Endometrial microvascular endothelial cells (primary cell): Measurements from ENCODE around the gene ZNF554. TPM values are rescaled to one million over a fixed set of nuclear protein-coding genes. Genes with fewer than 3 reads are reported as not detected.
"Not testable (repeated sequence)": the region's sequence is repeated elsewhere in the genome, so short reads cannot be mapped to it uniquely, and the experiment has no call there.

ENCODE experiments used
- in situ Hi-C: cut with HindIII; loops from 2 replicates; pipeline ENCODE4 v1.10.0; 2017; ENCODE audit warnings: low sequenced_read_pairs, low pct_unique_long_range_greater_than_20kb; ENCODE audit errors: inconsistent ontology term
- total RNA-seq: library from RNA; depleted of rRNA; stranded (reverse); fragments of >200 nt; gene quantifications from one replicate; pipeline ENCODE4 v1.2.3, GENCODE V29; 2015; ENCODE audit errors: inconsistent ontology term

The ZNF554 gene
- total RNA-seq, 1 donor from 2014 or later: 5.4 TPM

DNA sequence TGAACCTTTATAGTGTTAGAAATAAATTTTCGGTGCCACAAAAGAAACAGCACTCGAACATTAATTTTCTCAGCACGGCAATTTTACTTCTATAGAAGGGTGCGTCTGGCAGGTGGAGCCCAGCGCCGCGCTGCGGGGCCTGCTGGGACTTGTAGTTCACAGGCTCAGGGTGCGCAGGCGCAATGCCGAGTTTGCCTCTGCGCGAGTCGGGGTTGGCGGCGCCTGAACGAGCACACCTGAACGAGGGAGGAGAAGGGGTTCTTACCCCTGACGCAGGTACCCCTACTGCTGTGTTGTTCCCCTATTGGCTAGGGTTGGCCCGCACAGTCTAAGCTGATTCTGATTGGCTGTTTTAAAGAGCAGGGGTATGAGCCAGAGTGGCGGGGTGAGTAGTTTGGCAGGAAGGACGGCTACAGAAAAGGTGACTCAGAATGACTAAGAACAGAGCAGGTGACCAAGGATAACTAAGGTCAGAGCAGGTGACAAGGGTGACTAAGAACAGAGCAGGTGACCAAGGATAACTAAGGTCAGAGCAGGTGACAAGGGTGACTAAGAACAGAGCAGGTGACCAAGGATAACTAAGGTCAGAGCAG is 2.3 kb upstream of the ZNF554 start:
- in situ Hi-C loops: not testable (repeated sequence)

DNA sequence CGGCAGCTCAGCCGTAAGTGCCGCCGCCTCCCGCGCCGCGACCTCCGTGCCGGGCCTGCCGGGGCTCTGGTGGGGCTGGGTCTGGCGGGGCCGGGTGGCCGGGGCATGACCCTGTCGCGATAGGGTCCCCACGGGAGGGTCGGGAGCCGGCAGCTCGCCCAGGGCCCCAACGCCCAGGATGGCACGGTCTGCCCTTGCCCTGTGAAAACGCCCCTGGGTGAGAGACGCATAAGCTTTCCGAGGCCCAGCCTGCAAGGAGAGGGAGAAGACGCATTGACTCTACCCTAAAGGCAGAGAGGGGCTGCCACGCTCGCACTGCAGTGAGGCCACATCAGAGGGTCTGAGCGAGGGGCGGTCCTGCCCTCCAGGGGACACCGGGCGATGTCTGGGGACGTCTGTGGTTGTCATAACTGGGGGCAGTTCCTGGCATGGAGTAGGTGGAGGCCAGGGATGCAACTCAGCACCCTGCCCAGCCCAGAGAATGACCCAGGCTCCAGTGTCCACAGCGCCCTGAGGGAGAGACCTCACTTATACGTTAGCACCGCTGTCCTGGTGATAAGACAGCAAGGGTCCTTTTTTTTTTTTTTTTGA is 539 bp downstream of the ZNF554 start:
- in situ Hi-C loops: no loop called here

DNA sequence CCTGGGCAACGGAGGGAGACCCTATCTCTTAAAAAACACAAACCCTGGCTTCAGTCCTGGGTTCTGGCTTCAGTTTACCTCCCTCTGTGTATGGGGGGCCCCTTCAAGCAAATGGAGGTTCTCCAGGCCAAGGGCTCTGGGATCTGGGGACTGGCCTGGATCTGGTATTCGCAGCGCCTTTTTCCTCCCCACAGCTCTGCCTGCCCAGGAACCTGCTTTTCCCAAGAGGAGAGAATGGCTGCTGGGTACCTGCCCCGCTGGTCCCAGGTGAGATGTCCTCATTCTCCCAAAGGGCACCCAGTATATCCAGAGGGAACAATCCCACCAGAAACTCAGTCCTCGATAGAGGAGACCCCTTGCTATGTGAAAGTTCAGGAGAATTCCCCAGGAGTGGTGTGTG is 3.2 kb downstream of the ZNF554 start:
- in situ Hi-C loops: no loop called here

DNA sequence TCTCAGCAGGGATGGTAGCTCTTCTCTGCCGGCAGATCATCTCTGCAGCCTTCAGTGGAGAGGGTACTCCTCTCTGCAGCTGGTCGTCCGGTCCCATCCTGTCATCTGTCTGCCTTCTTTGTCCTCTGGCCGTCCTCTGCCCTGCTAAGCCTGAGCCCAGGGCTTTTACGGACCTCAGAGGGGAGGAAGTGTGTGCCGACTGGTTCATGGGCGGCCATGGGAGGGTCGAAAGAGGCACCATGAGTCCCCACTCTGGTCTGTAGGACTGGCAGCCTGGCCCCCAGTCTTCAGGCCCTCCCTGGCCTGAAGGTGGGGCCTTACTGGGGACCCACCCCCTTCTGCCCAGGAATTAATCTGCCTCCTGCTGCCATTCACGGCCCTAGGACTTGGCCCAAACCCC is 4.0 kb downstream of the ZNF554 start:
- in situ Hi-C loops: no loop called here

DNA sequence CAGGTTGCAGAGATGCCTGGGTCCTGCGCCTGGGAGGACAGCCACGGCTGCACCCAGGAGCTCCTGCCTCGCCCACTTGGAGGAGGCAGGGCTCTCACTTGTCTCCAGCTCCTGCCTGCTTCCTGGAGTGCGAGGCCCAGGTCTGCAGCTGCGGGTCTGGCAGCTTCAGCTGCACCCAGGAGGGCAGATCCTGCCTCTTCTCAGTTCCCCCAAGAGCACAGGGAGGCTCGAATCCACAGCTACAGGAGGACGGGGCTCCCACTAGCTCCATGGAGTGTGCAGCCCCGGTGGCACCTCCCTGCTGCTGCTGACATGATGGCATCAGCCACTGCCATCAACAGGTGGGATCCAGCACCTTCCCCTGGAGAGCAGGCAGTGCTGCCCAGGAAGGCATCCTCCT is 4.5 kb downstream of the ZNF554 start:
- in situ Hi-C loops: no loop called here

DNA sequence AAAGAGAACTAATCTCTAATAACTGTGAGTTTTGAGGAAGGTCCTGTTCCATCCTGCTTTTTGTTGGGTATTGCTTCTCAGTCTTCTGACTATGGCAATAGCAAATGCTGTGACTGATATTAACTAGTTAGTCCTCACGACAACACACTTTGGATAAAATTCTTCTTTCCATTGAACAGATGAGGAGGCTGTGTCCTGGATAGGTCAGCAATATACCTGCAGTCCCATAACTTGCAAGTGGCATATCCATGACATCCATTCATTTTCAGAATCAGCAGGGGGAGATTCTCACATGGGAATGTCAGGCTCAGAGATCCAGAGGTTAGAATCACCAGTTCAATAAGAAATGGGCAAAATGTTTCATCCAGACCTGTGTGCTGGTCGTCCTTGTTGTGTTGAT is 7.4 kb downstream of the ZNF554 start:
- in situ Hi-C loops: no loop called here

DNA sequence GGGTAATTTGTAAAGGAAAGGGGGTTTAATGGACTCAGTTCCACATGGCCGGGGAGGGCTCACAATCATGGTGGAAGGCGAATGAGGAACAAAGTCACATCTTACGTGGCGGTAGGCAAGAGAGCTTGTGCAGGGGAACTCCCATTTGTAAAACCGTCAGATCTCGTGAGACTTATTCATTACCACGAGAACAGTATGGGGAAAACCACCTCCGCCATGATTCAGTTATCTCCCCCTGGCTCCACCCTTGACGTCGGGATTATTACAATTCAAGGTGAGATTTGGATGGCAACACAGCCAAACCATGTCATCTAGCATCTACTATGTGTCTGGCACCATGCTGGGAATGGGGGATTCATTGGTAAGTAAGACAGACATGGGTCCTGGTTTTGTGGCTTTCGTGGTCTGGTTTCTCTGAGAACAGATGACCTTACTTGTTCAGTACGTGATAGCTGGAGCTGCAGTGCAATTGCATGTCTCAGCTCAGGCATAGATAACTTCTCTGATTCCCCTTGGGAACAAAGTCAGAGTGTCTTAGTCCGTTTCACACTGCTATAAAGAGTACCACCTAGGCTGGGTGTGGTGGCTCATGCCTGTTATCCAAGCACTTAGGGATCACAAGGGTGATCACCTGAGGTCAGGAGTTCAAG is 8.3 kb downstream of the ZNF554 start:
- in situ Hi-C loops: no loop called here

DNA sequence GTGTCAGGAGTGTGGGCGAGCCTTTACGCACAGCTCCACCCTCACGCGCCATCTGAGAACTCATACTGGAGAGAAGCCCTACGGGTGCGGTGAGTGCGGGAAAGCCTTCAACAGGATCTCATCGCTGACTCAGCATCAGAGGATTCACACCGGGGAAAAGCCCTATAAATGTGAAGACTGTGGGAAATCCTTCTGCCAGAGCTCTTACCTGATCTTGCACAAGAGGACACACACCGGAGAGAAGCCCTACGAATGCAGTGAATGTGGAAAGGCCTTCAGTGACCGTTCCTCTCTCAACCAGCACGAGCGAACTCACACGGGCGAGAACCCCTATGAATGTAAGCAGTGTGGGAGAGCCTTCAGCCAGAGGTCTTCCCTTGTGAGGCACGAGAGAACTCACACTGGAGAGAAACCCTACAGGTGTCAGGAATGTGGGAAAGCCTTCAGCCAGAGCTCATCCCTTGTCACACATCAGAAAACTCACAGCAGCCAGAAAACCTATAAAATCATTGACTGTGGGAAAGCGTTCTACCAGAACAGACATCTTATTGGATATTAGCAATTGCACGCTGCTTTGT is 14.7 kb downstream of the ZNF554 start:
- in situ Hi-C loops: no loop called here

DNA sequence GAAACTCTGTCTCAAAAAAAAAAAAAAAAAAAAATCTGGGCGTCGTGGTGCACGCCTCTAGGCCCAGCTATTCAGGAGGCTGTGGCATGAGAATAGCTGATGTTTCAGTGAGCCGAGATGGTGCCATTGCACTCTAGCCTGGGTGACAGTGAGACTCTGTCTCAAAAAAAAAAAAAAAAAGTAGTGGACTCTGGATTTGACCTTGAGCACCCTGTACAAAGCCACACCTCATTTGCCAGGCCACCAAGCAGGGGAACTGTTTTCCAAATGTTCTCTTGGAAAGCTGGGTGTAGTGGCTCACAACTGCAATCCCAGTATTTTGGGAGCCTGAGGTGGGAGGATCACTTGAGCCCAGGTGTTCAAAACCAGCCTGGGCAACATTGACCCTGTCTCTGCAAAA is 17.8 kb downstream of the ZNF554 start:
- in situ Hi-C loops: no loop called here

DNA sequence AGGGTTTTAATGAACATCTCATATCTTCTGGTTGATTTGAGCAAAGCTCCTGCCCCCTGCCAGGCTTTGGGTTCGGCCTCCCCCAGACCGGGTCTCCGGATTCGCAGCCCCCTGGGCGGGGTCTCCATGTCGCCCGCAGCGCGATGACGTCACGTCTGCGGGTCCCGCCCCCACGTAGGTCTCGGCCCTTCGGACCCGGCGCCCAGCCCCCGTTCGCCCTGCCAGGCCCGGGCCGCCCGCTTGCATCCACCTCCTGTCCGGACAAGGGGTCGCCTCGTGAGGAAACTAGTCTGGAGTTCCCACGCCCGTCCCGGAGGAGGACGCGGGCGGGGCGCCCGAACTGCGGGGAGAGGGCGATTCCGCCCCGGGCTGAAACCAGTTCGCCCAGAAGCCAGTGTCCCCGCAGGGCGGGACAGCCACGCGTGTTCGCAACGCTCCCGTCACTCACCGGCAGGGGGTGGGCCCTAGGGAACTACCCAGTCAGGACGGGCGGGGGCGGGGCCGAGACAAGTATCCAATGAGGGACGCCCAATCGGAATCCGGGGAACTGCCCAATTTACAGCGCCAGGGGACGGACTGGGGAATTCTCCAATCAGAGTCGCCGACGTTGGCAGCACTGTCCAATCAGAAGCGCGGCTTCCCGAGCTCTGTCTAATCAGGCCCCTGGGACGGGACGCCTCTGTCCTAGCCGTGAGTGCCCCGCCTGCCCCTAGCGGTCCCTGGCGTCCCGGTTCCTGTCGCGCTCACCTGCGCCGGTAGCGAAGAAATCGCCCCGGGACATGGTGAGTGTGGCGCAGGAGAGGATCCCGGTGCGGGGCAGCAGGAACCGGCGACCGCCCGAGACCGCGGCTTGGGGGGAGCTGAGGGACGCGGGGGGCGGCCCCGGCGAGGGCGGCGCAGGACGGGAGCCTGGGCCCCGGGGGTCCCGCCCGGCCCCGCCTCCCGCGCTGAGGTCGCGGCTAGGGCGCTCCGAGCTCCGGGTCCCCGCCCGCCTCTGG is 21.4 kb downstream of the ZNF554 start, which contains the start of gene ZNF555:
TSS of gene ZNF555 (plus strand) at position 682 of the 998 bp plus-strand sequence. CDS start at position 780, 98 bp downstream.
- in situ Hi-C loops: no loop called here

DNA sequence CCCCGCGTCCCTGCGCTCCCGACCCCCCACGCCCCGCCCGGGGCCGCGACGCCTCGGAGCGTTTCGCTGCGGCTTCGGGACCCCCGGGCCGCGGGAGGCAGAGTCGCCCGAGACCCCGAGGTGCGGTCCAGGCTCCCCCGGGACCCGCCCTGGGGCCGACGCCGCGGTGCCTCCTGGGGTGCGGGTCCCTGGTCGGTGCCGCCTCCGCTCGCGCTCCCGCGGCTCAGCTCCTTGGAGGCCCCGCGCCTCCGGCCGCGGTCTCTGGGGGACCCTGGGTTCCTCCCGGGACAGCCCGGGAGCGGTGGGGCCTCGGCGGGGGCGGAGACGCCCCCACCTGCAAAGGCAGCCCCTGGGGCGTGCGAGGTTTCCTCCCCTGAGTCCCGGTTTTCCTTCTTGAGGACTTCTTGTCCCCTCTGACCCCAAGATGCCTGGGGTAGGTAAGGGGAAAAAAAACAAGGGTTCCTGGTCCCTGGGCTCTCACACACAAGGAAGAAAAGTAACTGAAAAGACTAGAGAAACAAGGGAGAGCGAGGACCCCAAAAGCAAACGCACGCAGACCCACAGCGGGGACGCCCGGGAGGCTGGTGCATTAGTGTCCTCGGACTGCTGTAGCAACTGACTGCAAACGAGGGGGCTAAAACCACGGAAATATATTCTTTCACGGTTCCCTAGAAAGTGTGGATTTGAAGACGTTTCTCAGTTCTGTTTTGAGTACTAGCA is 22.3 kb downstream of the ZNF554 start:
- in situ Hi-C loops: no loop called here

DNA sequence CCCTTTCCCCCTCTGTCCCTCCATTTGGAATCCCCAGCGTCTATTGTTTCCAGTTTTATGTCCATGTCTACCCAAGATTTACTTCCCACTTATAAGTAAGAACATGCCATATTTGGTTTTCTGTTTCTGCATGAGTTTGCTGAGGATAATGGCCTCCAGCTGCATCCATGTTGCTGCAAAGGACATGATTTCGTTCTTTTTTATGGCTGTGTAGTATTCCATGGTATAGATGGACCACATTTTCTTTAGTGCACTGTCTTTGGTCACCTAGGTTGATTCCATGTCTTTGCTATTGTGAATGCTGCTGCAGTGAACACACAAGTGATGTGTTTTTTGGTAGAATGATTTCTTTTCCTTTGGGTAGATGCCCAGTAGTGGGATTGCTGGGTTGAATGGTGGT is 25.4 kb downstream of the ZNF554 start:
- in situ Hi-C loops: no loop called here

DNA sequence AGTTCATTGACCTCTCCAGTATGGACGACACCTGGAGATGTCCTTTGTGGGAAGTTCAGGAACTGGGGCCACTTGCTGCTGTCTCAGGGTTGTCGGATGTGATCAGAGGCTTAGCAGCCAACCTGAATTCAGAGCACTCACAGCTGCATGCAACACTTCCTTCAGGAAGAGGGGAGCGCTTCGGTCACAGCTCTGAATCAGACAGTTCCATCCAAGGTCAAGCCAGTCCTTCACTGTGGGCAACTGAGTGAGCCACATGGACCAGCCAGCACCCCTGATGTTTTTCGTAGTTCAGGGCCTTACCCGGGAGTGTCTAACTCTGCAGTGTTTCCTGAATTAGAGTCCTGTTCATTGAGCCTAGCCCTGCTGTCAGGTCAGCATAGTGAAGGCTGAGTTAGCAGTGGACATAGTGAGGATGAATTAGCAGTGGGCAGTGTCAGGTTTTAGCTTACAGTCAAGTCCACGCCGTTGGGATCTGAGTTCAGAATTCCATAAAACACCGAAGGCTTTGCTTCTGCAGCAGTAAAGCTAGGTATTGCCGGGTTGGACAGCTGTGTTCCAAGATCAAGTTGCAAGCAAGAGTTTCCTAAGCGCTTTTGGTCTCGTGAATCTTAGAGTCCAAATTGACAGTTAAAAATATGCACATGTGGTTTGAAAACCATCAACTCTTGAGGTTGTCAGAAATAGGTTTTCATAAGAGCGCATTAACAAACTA is 26.7 kb downstream of the ZNF554 start:
- in situ Hi-C loops: no loop called here

DNA sequence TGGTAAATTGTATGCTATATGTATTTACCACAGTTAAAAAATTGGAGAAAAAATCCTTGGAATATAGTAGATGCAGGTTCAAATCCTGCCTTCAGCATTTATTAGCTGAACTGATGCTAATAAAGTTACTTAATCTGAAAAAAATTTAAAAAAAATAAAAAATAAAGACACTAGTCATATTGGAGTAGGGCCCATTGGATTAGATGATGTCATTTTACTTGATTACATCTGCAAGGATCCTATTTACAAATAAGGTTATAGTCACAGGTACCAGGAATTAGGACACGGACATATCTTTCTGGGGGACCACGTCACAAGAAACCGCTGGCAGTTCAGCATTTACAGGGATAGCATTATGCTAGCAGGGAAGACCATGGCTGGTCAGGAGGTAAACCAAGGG is 27.8 kb downstream of the ZNF554 start:
- in situ Hi-C loops: no loop called here

DNA sequence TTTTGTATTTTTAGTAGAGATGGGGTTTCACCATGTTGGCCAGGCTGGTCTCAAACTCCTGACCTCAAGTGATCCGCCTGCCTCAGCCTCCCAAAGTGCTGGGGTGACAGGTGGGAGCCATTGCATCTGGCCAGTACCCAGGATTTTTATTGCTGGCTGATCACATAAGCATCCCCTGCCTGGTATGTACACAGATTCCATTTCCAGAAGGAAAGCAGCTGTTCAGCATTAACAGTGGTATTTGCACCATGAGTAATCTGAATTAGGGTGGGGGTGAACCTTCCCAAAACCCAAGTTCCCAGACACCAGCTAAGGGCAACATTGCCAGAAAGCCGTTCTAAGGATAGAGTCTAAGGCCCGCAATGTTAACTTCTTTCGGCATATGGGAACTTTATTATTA is 28.9 kb downstream of the ZNF554 start:
- in situ Hi-C loops: no loop called here

DNA sequence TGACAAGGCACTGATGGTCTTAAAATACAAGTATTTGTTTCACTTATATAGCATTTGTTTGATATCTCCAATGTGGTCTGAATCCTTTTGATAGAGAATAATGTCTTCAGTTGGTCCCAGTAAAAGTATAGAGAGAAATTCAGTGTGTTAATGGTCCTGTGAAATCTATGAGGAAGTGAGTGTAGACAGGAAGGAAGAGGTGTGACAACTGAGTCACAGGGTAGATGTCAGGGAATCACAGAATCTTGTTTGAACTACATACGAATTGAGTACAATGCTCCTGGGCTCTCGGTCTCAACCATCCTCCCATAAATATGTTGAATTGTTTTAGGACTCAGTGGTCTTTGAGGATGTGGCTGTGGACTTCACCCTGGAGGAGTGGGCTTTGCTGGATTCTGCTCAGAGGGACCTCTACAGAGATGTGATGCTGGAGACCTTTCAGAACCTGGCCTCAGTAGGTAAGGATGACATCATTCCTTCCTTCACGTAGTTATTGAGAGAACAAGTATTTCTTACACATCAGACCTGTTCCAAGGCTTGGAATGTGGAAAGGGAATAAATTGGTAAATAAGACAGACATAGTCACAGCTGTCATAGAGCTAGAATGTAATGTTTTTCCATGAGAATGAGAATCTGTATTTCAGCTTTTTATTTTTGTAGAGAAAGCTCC is 30.7 kb downstream of the ZNF554 start:
- in situ Hi-C loops: no loop called here

DNA sequence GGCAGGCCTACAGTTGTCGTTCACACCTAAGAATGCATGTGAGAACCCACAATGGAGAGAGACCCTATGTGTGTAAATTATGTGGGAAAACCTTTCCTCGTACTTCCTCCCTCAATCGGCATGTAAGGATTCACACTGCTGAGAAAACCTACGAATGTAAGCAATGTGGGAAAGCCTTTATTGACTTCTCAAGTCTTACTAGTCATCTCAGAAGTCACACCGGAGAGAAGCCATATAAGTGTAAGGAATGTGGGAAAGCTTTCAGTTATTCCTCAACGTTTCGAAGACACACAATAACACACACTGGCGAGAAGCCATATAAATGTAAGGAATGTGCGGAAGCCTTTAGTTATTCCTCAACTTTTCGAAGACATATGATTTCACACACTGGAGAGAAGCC is 32.9 kb downstream of the ZNF554 start:
- in situ Hi-C loops: no loop called here
